CD1c-positive myeloid dendritic cell (primary cell): ENCODE results near the gene IL13RA2.

ENCODE experiments used
- DNase-seq: peaks from one replicate; pipeline ENCODE4 v3.0.0-alpha.2; 2016; ENCODE audit errors: extremely low spot score

The IL13RA2 gene

GRCh38 chrX:114997779-114998178 is 19.6 kb downstream of the IL13RA2 start:
- no peak for DNase-seq

DNA sequence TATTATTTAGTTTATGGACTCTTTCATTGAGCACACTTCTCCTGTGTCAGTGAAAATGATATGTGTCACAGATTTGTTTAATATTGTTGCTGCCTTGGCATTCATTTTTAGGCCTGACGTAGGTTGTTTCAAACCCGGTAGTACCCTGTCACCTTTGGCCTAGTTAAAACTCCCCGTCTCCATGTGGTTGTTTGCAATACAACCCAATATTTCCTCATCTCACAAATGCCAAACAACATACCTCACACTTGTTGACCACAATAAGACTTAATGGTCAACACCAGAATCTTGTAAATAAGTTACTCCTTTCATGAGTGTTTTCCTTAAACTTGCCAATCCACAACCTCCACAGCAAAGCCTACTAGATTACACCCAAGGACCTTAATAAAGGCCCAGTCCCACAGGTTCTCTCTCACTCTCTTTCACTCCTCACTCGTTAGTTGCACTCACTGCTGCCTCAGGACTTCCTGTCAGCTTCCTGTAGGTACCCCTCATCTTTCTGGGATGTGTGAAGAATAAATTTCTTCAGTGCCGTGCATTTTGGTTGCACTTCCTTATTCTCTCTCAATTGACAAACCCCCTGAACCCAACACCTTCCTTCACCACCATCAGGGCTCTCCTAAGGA is 31.3 kb downstream of the IL13RA2 start:
- DNase-seq = no peak

GRCh38 chrX:114976292-114976691 is 41.1 kb downstream of the IL13RA2 start:
- no peak for DNase-seq

- DNase-seq = no peak
Observed at GRCh38 chrX:114973013-114973412, 44.4 kb downstream of the IL13RA2 start.

DNA sequence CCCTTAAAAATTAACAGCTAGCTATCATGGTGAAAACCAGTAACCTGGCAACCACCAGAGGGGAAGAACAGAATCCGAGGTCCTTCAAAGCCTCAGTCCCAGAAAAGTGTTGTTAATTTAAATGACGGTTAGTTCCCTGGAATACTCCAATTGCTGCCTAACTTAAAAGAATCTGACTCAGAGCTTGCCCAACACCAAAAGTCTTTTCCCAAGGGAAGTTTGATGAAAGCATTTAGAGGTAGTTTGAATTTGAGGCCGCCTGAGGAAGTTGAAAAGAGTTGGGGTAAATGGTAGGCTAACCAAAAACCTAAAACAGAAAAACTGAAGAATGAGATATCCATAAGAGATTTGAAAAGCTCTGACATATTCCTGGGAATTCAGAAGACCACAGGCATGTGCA is 46.6 kb downstream of the IL13RA2 start:
- no peak for DNase-seq

DNA sequence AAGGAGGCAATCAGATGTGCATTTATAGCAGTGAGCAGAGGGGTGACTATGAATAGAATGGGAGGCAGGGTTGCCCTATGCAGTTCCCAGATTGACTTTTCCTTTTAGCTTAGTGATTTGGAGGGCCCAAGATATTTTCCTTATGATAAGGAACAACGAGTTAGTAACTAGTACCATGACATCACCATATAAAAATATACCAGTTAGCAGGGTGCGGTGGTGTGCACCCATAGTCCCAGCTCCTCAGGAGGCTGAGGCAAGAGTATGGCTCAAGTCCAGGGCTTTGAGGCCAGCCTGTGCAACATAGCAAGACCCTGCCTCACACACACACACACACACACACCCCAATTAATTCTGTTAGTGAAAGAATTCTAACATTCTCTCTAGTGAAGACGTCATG is 53.0 kb downstream of the IL13RA2 start:
- no peak for DNase-seq

DNA sequence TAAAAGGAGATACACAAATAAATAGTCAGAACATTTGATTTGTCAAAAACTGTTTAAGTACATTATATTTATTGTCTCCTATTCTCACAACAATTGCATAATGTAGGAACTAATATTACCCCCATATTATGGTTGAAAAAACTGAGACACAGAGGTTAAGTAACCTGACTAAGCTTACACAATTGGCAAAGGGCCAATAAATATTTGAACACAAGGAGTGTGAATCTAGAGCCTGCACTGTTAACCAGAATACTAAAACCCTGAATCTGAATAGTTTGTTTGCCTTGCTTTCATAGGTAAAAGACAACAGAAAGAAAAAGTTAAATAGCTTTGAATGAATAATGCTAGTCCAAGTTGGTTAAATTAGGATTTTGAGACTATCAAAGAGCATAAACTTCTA is 55.2 kb downstream of the IL13RA2 start:
- DNase-seq = no peak

DNA sequence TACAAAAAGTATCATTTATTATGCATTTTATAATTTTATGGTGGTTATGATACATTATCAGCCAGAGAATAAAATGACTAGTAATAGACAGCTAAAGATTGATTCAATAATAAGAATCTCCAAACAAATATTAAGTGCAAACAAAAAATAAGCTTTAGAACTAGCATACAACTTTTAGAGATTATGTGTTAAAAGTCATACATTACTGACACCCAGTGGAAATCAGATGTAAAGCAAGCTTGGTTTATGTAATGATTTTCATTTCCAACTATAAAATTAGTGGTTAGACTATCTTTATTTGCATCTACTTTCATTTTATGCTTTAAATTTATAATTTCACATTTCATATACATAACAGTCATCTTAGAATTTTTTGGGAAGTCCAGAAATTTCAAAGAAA is 57.7 kb downstream of the IL13RA2 start:
- no peak for DNase-seq
